ENCODE data around the gene ZKSCAN4.

GRCh38 chr6:28208111-28208659, 43.9 kb downstream of the ZKSCAN4 start:
- TF ChIP-seq POLR2A (IDR thresholded peaks at IDR 0.05) (no peak), CTCF (IDR thresholded peaks at IDR 0.05) (no peak)

All from ovary (tissue), 3 donors.